Adrenal gland (tissue), 5 donors: Measurements from ENCODE around the gene LSM10.

Experiments used
- POLR2A ChIP-seq, 2 donors: fragments of 450-650 bp; IDR thresholded peaks; one replicate each; pipeline ENCODE4 v1.6.1; 2017; ENCODE audit warnings: antibody characterized with exemption in 2 of 2, mild to moderate bottlenecking in 2 of 2, moderate library complexity in 1 of 2
- TF ChIP-seq, protein P1 (sequence below), 6 experiments: fragments of 450-650 bp in 4 of 6; fragments of 200-600 bp in 2 of 6; sonication (generic) in 1 of 6; IDR thresholded peaks; 1 replicate in 5 of 6; 2 replicates in 1 of 6; pipeline versions ENCODE4 v1.5.1 to v1.8.0; 2016 to 2021; ENCODE audit warnings: antibody characterized with exemption in 6 of 6, mild to moderate bottlenecking in 2 of 6, moderate library complexity in 1 of 6
- donor health status: DM: no; HTN: no; CAD: no.

DNA sequence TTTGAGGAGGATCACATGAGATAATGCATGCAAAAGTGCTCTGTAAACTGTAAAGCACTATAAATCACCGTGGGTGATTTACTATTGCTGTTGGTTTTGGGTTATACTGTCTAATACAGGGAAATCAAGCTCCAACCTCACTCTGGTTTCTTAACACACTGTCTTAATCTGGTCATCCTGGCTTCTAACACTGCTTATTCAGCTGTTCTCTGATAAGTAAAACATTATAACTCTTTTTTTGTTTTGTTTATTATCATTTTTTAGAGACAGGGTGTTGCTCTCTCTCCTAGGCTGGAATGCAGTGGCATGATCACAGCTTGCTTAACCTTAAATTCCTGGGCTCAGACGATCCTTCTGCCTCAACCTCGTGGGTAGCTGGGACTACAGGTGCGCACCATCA lies 21.9 kb upstream of the LSM10 start:
- TF ChIP-seq, protein P1, sequence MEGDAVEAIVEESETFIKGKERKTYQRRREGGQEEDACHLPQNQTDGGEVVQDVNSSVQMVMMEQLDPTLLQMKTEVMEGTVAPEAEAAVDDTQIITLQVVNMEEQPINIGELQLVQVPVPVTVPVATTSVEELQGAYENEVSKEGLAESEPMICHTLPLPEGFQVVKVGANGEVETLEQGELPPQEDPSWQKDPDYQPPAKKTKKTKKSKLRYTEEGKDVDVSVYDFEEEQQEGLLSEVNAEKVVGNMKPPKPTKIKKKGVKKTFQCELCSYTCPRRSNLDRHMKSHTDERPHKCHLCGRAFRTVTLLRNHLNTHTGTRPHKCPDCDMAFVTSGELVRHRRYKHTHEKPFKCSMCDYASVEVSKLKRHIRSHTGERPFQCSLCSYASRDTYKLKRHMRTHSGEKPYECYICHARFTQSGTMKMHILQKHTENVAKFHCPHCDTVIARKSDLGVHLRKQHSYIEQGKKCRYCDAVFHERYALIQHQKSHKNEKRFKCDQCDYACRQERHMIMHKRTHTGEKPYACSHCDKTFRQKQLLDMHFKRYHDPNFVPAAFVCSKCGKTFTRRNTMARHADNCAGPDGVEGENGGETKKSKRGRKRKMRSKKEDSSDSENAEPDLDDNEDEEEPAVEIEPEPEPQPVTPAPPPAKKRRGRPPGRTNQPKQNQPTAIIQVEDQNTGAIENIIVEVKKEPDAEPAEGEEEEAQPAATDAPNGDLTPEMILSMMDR (IDR thresholded peaks at IDR 0.05), result no peak
- no peak for TF ChIP-seq POLR2A (IDR thresholded peaks at IDR 0.05)
